Glomerular endothelial cell (primary cell): ENCODE measurements around the gene ERFL. TPM values are rescaled to one million over a fixed set of nuclear protein-coding genes. Genes with fewer than 3 reads are reported as not detected.

Source experiments
- DNase-seq: peaks from one replicate; pipeline ENCODE4 v3.0.0-alpha.2; 2011; ENCODE audit warnings: low read depth, low spot score; ENCODE audit errors: extremely low read depth
- total RNA-seq: library from RNA; depleted of rRNA; stranded (reverse); fragments of >200 nt; gene quantifications from 2 replicates; pipeline ENCODE4 v1.2.3, GENCODE V29; 2015

Gene ERFL
- total RNA-seq, 1 donor from 2014 or later: not detected

GRCh38 chr19:41927497-41928192 lies 604 bp downstream of the ERFL start:
- no peak for DNase-seq

GRCh38 chr19:41926763-41927496 lies 1.3 kb downstream of the ERFL start:
- DNase-seq: no peak

- DNase-seq: no peak
These were observed 2.1 kb downstream of the ERFL start for GRCh38 chr19:41926028-41926762.

- no peak for DNase-seq
These were observed 2.8 kb downstream of the ERFL start for GRCh38 chr19:41925208-41926003.

GRCh38 chr19:41924151-41925145 lies 3.8 kb downstream of the ERFL start:
- DNase-seq: no peak

GRCh38 chr19:41923045-41923788 lies 5.0 kb downstream of the ERFL start:
- DNase-seq: no peak

- no peak for DNase-seq
These were observed 5.7 kb downstream of the ERFL start for GRCh38 chr19:41922585-41922984.

GRCh38 chr19:41921577-41922576 lies 6.4 kb downstream of the ERFL start:
- DNase-seq: no peak

GRCh38 chr19:41920882-41921576 lies 7.2 kb downstream of the ERFL start:
- no peak for DNase-seq

GRCh38 chr19:41919948-41920712 lies 8.1 kb downstream of the ERFL start:
- no peak for DNase-seq

- no peak for DNase-seq
These were observed 9.5 kb downstream of the ERFL start for GRCh38 chr19:41918653-41919244.

GRCh38 chr19:41918095-41918494 lies 10.2 kb downstream of the ERFL start:
- DNase-seq: no peak

- DNase-seq: no peak
These were observed 10.6 kb downstream of the ERFL start for GRCh38 chr19:41917676-41918075.

- no peak for DNase-seq
These were observed 12.4 kb downstream of the ERFL start for GRCh38 chr19:41915776-41916414.

- DNase-seq: no peak
These were observed 13.1 kb downstream of the ERFL start for GRCh38 chr19:41915021-41915775.
